HG03521 (cell line): ENCODE measurements around the gene CAMSAP3.
"Not testable (repeated sequence)": the region's sequence is repeated elsewhere in the genome, so short reads cannot be mapped to it uniquely, and the experiment has no call there.

Source experiments
- ATAC-seq: cut with Tn5 transposase; IDR thresholded peaks from one replicate; pipeline ENCODE4 v1.9.1; 2021; ENCODE audit warnings: mild to moderate bottlenecking, moderate library complexity; ENCODE audit not compliant: unreplicated experiment

The CAMSAP3 gene

DNA sequence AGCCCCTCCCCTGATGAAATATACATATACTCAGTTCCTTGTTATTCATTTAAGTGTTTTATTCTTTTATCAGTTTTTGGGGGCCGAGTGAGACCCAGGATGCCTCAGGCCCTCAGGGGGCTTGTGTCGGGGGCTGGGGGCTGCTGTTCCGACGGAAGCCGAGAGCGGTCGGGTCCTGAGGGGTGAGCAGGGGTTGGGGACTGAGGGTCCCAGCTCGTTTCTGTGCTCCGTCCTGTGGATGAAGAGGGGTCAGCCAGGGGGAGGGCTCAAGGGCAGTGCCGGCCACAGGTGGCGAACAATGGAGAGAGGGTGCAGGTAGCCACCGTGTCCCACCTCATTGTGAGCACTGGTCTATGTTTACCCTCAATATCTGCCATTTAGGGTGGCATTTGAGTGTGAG is 35.9 kb downstream of the CAMSAP3 start:
- ATAC-seq = no peak

DNA sequence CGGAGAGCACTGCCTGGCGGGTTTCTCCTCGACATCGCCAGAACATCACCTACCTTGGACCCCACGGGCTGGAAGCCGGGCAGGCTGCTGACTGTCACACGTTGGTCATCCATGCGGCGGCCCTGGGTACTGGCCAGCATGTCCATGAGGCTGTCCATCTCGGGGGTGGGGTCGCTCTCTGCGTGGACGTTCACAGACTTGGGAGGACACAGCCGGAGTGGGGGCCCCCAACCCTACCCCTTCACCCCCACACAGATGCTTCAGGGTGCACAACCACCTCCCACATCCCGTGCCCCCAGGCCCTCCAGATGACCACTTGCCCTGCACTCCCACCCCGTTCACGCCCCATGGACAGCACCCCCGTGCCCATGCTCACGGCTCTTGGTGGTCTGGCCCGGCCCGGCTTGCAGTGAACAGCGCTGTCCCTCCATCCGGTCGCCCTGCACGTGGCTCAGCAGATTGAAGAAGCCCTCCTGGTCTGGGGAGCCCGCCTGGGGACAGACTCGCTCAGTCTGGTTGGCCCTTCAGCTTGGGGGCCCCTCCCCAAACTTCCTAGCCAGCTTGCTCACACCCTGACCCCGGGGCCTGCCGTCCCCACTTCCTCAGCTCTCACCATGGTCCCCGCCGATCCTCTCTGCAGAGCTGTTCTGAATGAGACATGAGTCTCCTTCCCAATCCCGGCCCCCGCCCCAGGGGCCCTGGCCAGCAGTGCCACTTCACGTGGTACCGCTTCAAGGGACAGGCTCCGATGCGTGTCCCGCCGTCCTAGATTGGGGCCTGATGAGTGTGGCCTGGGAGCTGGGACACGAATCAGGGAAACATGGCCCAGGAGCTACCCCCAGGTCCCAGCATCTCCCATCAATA is 36.9 kb downstream of the CAMSAP3 start:
- no peak for ATAC-seq

- ATAC-seq = no peak
Observed at GRCh38 chr19:7633698-7634097, 38.0 kb downstream of the CAMSAP3 start, which contains the start of gene PCP2. PCP2 (minus strand) TSS chr19:7633719; CDS start chr19:7633457, 262 bp downstream.

GRCh38 chr19:7635670-7636069 is 40.0 kb downstream of the CAMSAP3 start:
- no peak for ATAC-seq

DNA sequence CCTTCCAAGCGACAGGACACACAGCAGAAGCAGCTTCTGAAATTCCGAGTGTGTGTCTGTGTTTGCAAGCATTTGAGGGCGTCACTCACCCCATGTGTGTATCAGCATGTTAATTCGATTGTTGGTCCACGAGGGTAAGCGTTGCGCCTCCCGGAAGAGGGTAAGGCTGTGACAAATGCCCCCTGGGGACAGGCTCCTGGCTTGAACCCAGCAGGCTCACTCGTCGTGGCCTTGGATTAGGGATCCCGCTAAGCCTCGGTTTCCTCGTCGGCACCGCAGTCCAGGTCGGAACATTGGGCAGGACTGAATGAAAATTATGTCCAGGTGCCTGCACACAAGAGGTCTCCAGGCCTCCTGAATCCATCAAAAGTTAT is 40.6 kb downstream of the CAMSAP3 start:
- no peak for ATAC-seq

- ATAC-seq = peak; percentile 74
Observed at GRCh38 chr19:7636691-7637373, 41.2 kb downstream of the CAMSAP3 start, which contains the start of gene STXBP2. STXBP2 (plus strand) TSS chr19:7637110; CDS start chr19:7637150, 40 bp downstream.

- ATAC-seq = peak; percentile 8
Observed at GRCh38 chr19:7637374-7638256, 42.0 kb downstream of the CAMSAP3 start.

DNA sequence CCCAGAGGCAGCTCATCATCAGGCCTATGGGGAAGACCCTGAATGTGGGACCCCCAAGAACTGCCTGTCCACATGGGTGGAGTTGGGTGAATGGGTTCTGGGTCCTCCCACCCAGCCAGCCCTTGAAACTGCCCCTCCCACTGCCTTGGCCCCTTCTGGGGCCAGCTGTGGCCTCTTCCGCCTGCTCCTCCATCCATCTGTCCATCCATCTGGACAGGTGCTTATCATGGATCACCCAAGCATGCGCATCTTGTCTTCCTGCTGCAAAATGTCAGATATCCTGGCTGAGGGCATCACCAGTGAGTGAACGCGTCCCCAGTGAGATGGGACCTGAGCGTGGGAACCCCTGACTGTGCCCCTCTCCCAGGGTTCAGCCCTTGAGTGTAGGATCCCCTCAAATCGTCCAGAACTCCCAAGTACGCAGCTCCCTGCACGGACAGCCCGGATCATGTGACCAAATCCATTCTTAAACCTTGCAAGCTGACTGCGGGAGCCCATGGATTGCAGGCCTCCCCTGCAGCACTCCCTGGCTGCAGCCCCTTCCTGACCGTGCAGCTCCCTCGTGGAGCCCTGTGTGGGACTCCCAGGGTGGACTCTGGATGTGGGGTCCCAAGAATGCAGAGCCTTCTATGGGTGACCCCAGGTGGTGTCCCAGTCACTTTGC is 43.3 kb downstream of the CAMSAP3 start:
- ATAC-seq = no peak

DNA sequence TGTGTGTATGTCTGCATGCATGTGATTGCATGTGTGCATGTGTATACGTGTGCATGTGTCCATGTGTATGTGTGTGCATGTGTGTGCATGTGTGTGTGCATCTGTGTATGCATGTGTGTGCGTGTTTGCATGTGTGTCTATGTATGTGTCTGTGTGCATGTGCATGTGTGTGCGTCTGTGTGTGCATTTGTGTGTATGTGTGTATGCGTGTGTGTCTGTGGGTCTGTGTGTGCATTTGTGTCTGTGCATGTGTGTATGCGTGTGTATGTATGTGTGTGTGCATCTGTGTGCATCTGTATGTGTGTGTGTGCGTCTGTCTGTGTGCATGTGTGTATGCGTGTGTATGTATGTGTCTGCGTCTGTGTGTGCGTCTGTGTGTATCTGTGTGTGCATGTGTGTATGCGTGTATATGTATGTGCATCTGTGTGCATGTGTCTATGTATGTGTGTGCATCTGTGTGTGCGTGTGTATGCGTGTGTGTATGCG is 44.2 kb downstream of the CAMSAP3 start:
- no peak for ATAC-seq

GRCh38 chr19:7640803-7641202 is 45.1 kb downstream of the CAMSAP3 start:
- no peak for ATAC-seq

GRCh38 chr19:7641290-7642276 is 45.9 kb downstream of the CAMSAP3 start:
- ATAC-seq = no peak

- ATAC-seq = no peak
Observed at GRCh38 chr19:7642295-7643030, 46.8 kb downstream of the CAMSAP3 start.

DNA sequence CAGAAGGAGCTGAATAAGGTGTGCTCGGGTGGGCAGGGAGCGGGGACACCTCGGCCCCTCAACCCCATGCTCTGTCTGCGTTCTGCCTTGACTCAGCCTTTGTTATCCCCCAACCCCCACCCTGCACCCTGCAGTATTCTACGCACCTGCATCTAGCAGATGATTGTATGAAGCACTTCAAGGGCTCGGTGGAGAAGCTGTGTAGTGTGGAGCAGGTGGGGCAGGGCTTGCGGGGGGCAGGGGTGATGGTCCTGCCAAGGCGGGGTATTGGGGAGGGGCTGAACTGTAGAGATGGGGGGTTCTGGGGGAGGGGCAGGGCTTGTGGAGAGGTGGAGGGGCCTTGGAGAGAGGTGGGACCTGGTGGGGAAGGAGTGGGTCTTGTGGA is 47.4 kb downstream of the CAMSAP3 start:
- ATAC-seq = no peak

DNA sequence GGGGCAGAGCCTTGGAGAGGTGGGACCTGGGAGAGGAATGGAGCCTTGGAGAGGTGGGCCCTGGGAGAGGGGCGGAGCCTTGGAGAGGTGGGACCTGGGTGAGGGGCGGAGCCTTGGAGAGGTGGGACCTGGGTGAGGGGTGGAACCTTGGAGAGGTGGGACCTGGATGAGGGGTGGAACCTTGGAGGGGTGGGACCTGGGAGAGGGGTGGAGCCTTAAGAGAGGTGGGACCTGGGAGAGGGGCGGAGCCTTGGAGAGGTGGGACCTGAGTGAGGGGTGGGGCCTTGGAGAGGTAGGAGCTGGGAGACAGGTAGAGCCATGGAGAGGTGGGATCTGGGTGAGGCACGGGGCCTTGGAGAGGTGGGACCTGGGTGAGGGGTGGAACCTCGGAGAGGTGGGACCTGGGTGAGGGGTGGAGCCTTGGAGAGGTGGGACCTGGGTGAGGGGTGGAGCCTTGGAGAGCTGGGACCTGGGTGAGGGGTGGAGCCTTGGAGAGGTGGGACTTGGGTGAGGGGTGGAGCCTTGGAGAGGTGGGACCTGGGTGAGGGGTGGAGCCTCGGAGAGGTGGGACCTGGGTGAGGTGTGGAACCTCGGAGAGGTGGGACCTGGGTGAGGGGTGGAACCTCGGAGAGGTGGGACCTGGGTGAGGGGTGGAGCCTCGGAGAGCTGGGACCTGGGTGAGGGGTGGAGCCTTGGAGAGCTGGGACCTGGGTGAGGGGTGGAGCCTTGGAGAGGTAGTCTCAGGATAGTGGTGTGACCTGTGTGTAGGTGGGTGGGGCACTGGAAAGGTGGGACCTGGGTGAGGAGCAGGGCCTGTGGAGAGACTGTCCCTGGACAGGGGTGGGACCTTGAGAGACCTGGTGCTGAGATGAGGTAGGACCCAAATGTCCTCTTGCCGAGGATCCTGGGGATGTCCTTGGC is 48.2 kb downstream of the CAMSAP3 start:
- ATAC-seq = not testable (repeated sequence)

DNA sequence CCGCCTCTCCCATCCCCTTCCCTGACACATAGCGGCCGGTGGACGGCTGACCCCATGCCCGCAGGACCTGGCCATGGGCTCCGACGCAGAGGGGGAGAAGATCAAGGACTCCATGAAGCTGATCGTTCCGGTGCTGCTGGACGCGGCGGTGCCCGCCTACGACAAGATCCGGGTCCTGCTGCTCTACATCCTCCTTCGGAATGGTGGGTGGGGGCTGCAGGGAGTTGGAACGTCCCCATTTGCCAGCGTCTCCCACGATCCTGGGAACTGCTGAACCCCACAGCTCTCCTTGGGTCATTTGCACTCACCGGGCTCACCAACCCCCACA is 48.9 kb downstream of the CAMSAP3 start:
- no peak for ATAC-seq

DNA sequence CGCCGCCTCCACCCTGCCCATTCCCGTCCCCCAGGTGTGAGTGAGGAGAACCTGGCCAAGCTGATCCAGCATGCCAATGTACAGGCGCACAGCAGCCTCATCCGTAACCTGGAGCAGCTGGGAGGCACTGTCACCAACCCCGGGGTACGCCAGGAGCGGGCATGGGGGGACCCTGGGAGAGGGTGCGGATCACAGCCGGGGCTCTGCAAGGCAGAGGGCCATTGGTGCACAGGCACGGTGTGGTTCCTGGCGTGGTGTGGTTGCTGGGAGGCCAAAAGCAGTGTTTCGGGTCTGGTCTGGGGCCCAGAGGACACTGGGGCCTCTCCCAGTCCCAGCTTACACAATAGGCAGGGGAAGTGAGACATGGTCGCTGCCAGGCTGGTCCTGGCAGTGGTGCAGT is 49.5 kb downstream of the CAMSAP3 start:
- no peak for ATAC-seq

- ATAC-seq = no peak
Observed at GRCh38 chr19:7645656-7646425, 50.2 kb downstream of the CAMSAP3 start.
